Measurements from ENCODE around the gene DRC7.
A peak's percentile ranks its signal among the peaks of the same experiment; 100 is the strongest.

The DRC7 gene

GRCh38 chr16:57757326-57757786 lies 62.8 kb downstream of the DRC7 start:
- Histone ChIP-seq H3K4me1 (ENCODE audit: control extremely low read depth in 1 of 4, control insufficient read depth in 4 of 4, insufficient read depth in 4 of 4, low read length in 3 of 4) (peaks cover 0 to 5% (median 0%) of the 10 kb centered on the region in 4 experiments), H3K9me3 (ENCODE audit: control extremely low read depth in 1 of 5, control insufficient read depth in 4 of 5, insufficient read depth in 2 of 5, low read depth in 1 of 5, low read length in 4 of 5) (no peaks in the 10 kb centered on the region), H3K4me3 (ENCODE audit: control insufficient read depth in 1 of 7, extremely low read depth in 1 of 7, insufficient read depth in 4 of 7, low read depth in 2 of 7, low read length in 6 of 7) (no peak overlapping the region), H3K27ac (ENCODE audit: insufficient read depth in 1 of 2, low read depth in 1 of 2, low read length in 2 of 2, poor library complexity in 1 of 2, severe bottlenecking in 2 of 2) (no peak overlapping the region), H3K27me3 (replicated peaks in 2 of 5; ENCODE audit: control insufficient read depth in 4 of 5, insufficient read depth in 5 of 5, low read length in 4 of 5) (no peaks in the 10 kb centered on the region), H3K36me3 (ENCODE audit: control insufficient read depth in 4 of 4, insufficient read depth in 4 of 4, low read length in 3 of 4) (peaks cover 0 to 84% (median 51%) of the 10 kb centered on the region in 4 experiments)
- CTCF ChIA-PET, result interaction anchor here (0.6 to 3.5 kb wide), 29 partner anchors 9 to 229 kb away, joined by 3 to 22 read pairs (median 4); partner anchors contain the start of gene ADGRG3
- DNase-seq, result peak; percentile 58 to 71 (median 62)
- POLR2A ChIA-PET, result interaction anchor here (0.6 kb wide), 1 partner anchor 22 kb away, joined by 3 read pairs; the partner anchor contains the start of gene KATNB1
- 75% methylated on average over 9 of the region's 11 CpGs for WGBS (ENCODE audit: insufficient coverage)

- H3K4me1 ChIP-seq (ENCODE audit: control extremely low read depth in 1 of 4, control insufficient read depth in 4 of 4, insufficient read depth in 4 of 4, low read length in 3 of 4), result peaks cover 0 to 5% (median 0%) of the 10 kb centered on the region in 4 experiments
- H3K4me3 ChIP-seq (ENCODE audit: control insufficient read depth in 1 of 7, extremely low read depth in 1 of 7, insufficient read depth in 4 of 7, low read depth in 2 of 7, low read length in 6 of 7), result no peak overlapping the region
- no peaks in the 10 kb centered on the region for H3K27me3 ChIP-seq (replicated peaks in 2 of 5; ENCODE audit: control insufficient read depth in 4 of 5, insufficient read depth in 5 of 5, low read length in 4 of 5)
- no peak overlapping the region for H3K27ac ChIP-seq (ENCODE audit: insufficient read depth in 1 of 2, low read depth in 1 of 2, low read length in 2 of 2, poor library complexity in 1 of 2, severe bottlenecking in 2 of 2)
- H3K9me3 ChIP-seq (ENCODE audit: control extremely low read depth in 1 of 5, control insufficient read depth in 4 of 5, insufficient read depth in 2 of 5, low read depth in 1 of 5, low read length in 4 of 5), result no peaks in the 10 kb centered on the region
- DNase-seq, result no peak
- POLR2A ChIA-PET, result no interaction called here
- H3K36me3 ChIP-seq (ENCODE audit: control insufficient read depth in 4 of 4, insufficient read depth in 4 of 4, low read length in 3 of 4), result peaks cover 0 to 79% (median 48%) of the 10 kb centered on the region in 4 experiments
- 100% methylated on average over 6 of the region's 7 CpGs for WGBS (ENCODE audit: insufficient coverage)
- CTCF ChIA-PET, result interaction anchor here (0.6 to 3.5 kb wide), 26 partner anchors 9 to 177 kb away, joined by 3 to 22 read pairs (median 4); no protein-coding TSS in a partner anchor
Observed at GRCh38 chr16:57757883-57758282, 63.3 kb downstream of the DRC7 start.

- peaks cover 0 to 72% (median 43%) of the 10 kb centered on the region in 4 experiments for H3K36me3 ChIP-seq (ENCODE audit: control insufficient read depth in 4 of 4, insufficient read depth in 4 of 4, low read length in 3 of 4)
- 92% methylated on average over 28 of the region's 33 CpGs for WGBS (ENCODE audit: insufficient coverage)
- DNase-seq, result no peak
Observed at GRCh38 chr16:57758331-57759117, 63.9 kb downstream of the DRC7 start.

GRCh38 chr16:57759131-57759530 lies 64.5 kb downstream of the DRC7 start:
- Histone ChIP-seq H3K27ac (ENCODE audit: insufficient read depth in 1 of 2, low read depth in 1 of 2, low read length in 2 of 2, poor library complexity in 1 of 2, severe bottlenecking in 2 of 2) (no peak overlapping the region), H3K4me1 (ENCODE audit: control extremely low read depth in 1 of 4, control insufficient read depth in 4 of 4, insufficient read depth in 4 of 4, low read length in 3 of 4) (peaks cover 0 to 5% (median 0%) of the 10 kb centered on the region in 4 experiments), H3K4me3 (ENCODE audit: control insufficient read depth in 1 of 7, extremely low read depth in 1 of 7, insufficient read depth in 4 of 7, low read depth in 2 of 7, low read length in 6 of 7) (no peak overlapping the region), H3K36me3 (ENCODE audit: control insufficient read depth in 4 of 4, insufficient read depth in 4 of 4, low read length in 3 of 4) (peaks cover 0 to 70% (median 39%) of the 10 kb centered on the region in 4 experiments), H3K9me3 (ENCODE audit: control extremely low read depth in 1 of 5, control insufficient read depth in 4 of 5, insufficient read depth in 2 of 5, low read depth in 1 of 5, low read length in 4 of 5) (no peaks in the 10 kb centered on the region), H3K27me3 (replicated peaks in 2 of 5; ENCODE audit: control insufficient read depth in 4 of 5, insufficient read depth in 5 of 5, low read length in 4 of 5) (no peaks in the 10 kb centered on the region)
- 94% methylated on average over 5 of the region's 7 CpGs for WGBS (ENCODE audit: insufficient coverage)
- ChIA-PET POLR2A (no interaction called here), CTCF (interaction anchor here (0.8 to 1.7 kb wide), 4 partner anchors 9 to 103 kb away, joined by 3 to 5 read pairs (median 4); partner anchors contain the start of gene ADGRG3)
- no peak for DNase-seq

More at GRCh38 chr16:57758331-57759117, 63.9 kb downstream of the DRC7 start:
- Histone ChIP-seq H3K4me3 (ENCODE audit: control insufficient read depth in 1 of 7, extremely low read depth in 1 of 7, insufficient read depth in 4 of 7, low read depth in 2 of 7, low read length in 6 of 7) (no peak overlapping the region), H3K9me3 (ENCODE audit: control extremely low read depth in 1 of 5, control insufficient read depth in 4 of 5, insufficient read depth in 2 of 5, low read depth in 1 of 5, low read length in 4 of 5) (no peaks in the 10 kb centered on the region), H3K27me3 (replicated peaks in 2 of 5; ENCODE audit: control insufficient read depth in 4 of 5, insufficient read depth in 5 of 5, low read length in 4 of 5) (no peaks in the 10 kb centered on the region), H3K4me1 (ENCODE audit: control extremely low read depth in 1 of 4, control insufficient read depth in 4 of 4, insufficient read depth in 4 of 4, low read length in 3 of 4) (peaks cover 0 to 5% (median 0%) of the 10 kb centered on the region in 4 experiments), H3K27ac (ENCODE audit: insufficient read depth in 1 of 2, low read depth in 1 of 2, low read length in 2 of 2, poor library complexity in 1 of 2, severe bottlenecking in 2 of 2) (no peak overlapping the region)
- POLR2A ChIA-PET, result no interaction called here
- CTCF ChIA-PET, result interaction anchor here (0.8 to 3.5 kb wide), 15 partner anchors 8 to 110 kb away, joined by 3 to 22 read pairs (median 5); partner anchors contain the start of gene ADGRG3

GRCh38 chr16:57759541-57760356 lies 65.1 kb downstream of the DRC7 start:
- WGBS (ENCODE audit: insufficient coverage), result 97% methylated on average over 17 of the region's 21 CpGs
- Histone ChIP-seq H3K9me3 (ENCODE audit: control extremely low read depth in 1 of 5, control insufficient read depth in 4 of 5, insufficient read depth in 2 of 5, low read depth in 1 of 5, low read length in 4 of 5) (no peaks in the 10 kb centered on the region), H3K27ac (ENCODE audit: insufficient read depth in 1 of 2, low read depth in 1 of 2, low read length in 2 of 2, poor library complexity in 1 of 2, severe bottlenecking in 2 of 2) (no peak overlapping the region), H3K4me3 (ENCODE audit: control insufficient read depth in 1 of 7, extremely low read depth in 1 of 7, insufficient read depth in 4 of 7, low read depth in 2 of 7, low read length in 6 of 7) (no peak overlapping the region), H3K27me3 (replicated peaks in 2 of 5; ENCODE audit: control insufficient read depth in 4 of 5, insufficient read depth in 5 of 5, low read length in 4 of 5) (no peaks in the 10 kb centered on the region), H3K4me1 (ENCODE audit: control extremely low read depth in 1 of 4, control insufficient read depth in 4 of 4, insufficient read depth in 4 of 4, low read length in 3 of 4) (peaks cover 0 to 7% (median 0%) of the 10 kb centered on the region in 4 experiments), H3K36me3 (ENCODE audit: control insufficient read depth in 4 of 4, insufficient read depth in 4 of 4, low read length in 3 of 4) (peaks cover 0 to 68% (median 35%) of the 10 kb centered on the region in 4 experiments)
- POLR2A ChIA-PET, result no interaction called here
- DNase-seq, result no peak
- CTCF ChIA-PET, result interaction anchor here (0.6 to 1.3 kb wide), 9 partner anchors 9 to 111 kb away, joined by 3 to 4 read pairs (median 3); no protein-coding TSS in a partner anchor

GRCh38 chr16:57760357-57761160 lies 66.0 kb downstream of the DRC7 start:
- WGBS (ENCODE audit: insufficient coverage), result 96% methylated on average over 40 of the region's 40 CpGs
- no peaks in the 10 kb centered on the region for H3K27me3 ChIP-seq (replicated peaks in 2 of 5; ENCODE audit: control insufficient read depth in 4 of 5, insufficient read depth in 5 of 5, low read length in 4 of 5)
- H3K36me3 ChIP-seq (ENCODE audit: control insufficient read depth in 4 of 4, insufficient read depth in 4 of 4, low read length in 3 of 4), result peaks cover 0 to 60% (median 27%) of the 10 kb centered on the region in 4 experiments
- no peak overlapping the region for H3K4me3 ChIP-seq (ENCODE audit: control insufficient read depth in 1 of 7, extremely low read depth in 1 of 7, insufficient read depth in 4 of 7, low read depth in 2 of 7, low read length in 6 of 7)
- ChIA-PET CTCF (interaction anchor here (0.8 to 1.5 kb wide), 9 partner anchors 8 to 240 kb away, joined by 3 to 7 read pairs (median 3); partner anchors contain the start of gene USB1), POLR2A (no interaction called here)
- H3K4me1 ChIP-seq (ENCODE audit: control extremely low read depth in 1 of 4, control insufficient read depth in 4 of 4, insufficient read depth in 4 of 4, low read length in 3 of 4), result peaks cover 0 to 7% (median 0%) of the 10 kb centered on the region in 4 experiments
- DNase-seq, result no peak
- no peak overlapping the region for H3K27ac ChIP-seq (ENCODE audit: insufficient read depth in 1 of 2, low read depth in 1 of 2, low read length in 2 of 2, poor library complexity in 1 of 2, severe bottlenecking in 2 of 2)
- H3K9me3 ChIP-seq (ENCODE audit: control extremely low read depth in 1 of 5, control insufficient read depth in 4 of 5, insufficient read depth in 2 of 5, low read depth in 1 of 5, low read length in 4 of 5), result no peaks in the 10 kb centered on the region
